B cell (primary cell): ENCODE measurements around the gene SUPT7L.

Experiments
- CTCF ChIP-seq: fragments of 200-600 bp; IDR thresholded peaks from one replicate; pipeline ENCODE4 v1.8.0; 2022; ENCODE audit warnings: antibody characterized with exemption, mild to moderate bottlenecking
- EZH2 ChIP-seq: IDR thresholded peaks from 2 replicates; pipeline ENCODE4 v1.6.1; 2012; ENCODE audit warnings: borderline replicate concordance, low read depth, mild to moderate bottlenecking, moderate library complexity, low read length; ENCODE audit not compliant: insufficient read depth, poor library complexity, severe bottlenecking

DNA sequence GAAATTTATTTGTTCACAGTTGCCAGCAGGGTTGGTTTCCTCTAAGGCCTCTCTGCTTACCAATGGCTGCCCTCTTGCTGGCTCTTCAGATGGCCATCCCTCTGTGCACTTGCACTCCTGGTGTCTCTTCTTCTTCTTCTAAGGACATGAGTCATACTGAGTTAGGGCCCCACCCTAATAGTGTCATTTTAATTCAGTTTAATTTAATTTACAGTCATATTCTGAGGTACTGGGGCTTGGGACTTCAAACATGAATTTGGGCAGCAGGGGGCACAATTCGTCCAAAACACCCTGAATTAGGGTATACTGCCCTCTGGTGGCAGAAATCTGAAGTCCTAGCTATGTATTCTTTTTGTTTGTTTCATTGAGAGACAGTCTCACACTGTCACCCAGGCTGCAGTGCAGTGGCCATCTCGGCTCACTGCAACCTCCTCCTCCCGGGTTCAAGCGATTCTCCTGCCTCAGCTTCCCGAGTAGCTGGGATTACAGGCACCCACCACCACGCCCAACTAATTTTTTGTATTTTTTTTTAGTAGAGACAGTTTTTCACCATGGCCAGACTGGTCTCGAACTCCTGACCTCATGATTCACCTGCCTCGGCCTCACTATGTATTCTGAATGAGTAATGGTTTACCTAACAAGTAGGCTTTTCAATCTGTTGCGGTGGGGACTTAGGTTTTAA, 20.1 kb upstream of the SUPT7L start:
- peak; percentile 100 for TF ChIP-seq CTCF
- no peak for TF ChIP-seq EZH2
